Measurements from ENCODE around the gene NEUROD1. TPM values are rescaled to one million over a fixed set of nuclear protein-coding genes. Genes with fewer than 3 reads are reported as not detected.

The NEUROD1 gene
- total RNA-seq, 1 experiment from 2014 or later, result not detected

DNA sequence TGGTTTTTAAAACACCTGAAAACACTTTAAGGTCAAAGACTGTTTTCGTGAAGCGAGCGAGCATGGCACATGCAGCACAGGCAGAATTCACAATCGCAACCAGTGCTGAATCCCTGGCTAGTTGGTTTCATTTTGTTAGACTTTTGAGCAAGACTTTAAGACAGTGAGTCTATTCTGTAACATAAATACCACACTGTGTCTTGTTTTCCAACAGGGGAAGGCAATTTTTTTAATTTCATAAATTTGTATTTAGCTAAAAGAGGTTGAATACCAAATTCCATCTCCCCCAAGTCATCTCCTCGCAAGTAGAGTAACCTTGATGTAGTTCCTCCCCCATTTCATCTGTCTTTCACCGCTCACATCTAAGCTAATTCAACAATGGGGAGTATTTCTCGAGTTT lies 24.8 kb downstream of the NEUROD1 start:
- BruUV-seq (replicated peaks), result no TSS peak
- peak overlapping the region; percentile 88 for H3K4me3 Mint-ChIP-seq (ENCODE audit: low read depth, unreplicated experiment)
- CTCF ChIA-PET, result no interaction called here

DNA sequence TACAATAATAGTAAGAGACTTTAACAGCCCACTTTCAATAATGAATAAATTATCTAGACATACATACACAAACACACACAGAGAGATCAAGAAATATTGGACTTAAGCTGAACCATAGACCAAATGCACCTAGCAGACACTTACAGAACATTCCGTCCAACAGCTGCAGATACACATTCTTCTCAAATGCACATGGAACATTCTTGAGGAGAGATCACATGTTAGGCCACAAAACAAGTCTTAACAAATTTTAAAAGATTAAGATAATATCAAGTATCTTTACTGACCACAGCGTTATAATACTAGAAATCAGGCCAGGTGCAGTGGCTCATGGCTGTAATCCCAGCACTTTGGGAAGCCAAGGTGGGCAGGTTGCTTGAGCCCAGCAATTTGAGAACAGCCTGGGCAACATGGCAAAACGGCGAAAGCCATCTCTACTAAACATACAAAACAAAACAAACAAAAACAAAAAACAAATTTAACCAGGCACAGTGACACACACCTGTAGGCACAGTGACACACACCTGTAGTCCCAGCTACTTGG lies 30.8 kb downstream of the NEUROD1 start:
- TF ChIP-seq, protein P1, sequence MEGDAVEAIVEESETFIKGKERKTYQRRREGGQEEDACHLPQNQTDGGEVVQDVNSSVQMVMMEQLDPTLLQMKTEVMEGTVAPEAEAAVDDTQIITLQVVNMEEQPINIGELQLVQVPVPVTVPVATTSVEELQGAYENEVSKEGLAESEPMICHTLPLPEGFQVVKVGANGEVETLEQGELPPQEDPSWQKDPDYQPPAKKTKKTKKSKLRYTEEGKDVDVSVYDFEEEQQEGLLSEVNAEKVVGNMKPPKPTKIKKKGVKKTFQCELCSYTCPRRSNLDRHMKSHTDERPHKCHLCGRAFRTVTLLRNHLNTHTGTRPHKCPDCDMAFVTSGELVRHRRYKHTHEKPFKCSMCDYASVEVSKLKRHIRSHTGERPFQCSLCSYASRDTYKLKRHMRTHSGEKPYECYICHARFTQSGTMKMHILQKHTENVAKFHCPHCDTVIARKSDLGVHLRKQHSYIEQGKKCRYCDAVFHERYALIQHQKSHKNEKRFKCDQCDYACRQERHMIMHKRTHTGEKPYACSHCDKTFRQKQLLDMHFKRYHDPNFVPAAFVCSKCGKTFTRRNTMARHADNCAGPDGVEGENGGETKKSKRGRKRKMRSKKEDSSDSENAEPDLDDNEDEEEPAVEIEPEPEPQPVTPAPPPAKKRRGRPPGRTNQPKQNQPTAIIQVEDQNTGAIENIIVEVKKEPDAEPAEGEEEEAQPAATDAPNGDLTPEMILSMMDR (IDR thresholded peaks at IDR 0.05; ENCODE audit: unreplicated experiment), result no peak
- intact Hi-C loops (cut with micrococcal nuclease; ENCODE audit: unreplicated experiment), result no loop called here
- BruUV-seq (replicated peaks), result no TSS peak
- H3K27me3 Mint-ChIP-seq (ENCODE audit: unreplicated experiment), result no peaks in the 10 kb centered on the region
- H3K36me3 Mint-ChIP-seq (ENCODE audit: insufficient read depth, unreplicated experiment), result no peaks in the 10 kb centered on the region
- H3K27ac Mint-ChIP-seq (ENCODE audit: unreplicated experiment), result no peak overlapping the region
- no peak overlapping the region for H3K4me3 Mint-ChIP-seq (ENCODE audit: low read depth, unreplicated experiment)
- CTCF ChIA-PET, result no interaction called here
- H3K4me1 Mint-ChIP-seq (ENCODE audit: low read depth, unreplicated experiment), result peaks cover 8% of the 10 kb centered on the region
- no peak for DNase-seq
- no peaks in the 10 kb centered on the region for H3K9me3 Mint-ChIP-seq (ENCODE audit: low read depth, unreplicated experiment)

More for the DNA sequence above, 24.8 kb downstream of the NEUROD1 start:
- H3K4me1 Mint-ChIP-seq (ENCODE audit: low read depth, unreplicated experiment), result peaks cover 7% of the 10 kb centered on the region
- no peaks in the 10 kb centered on the region for H3K9me3 Mint-ChIP-seq (ENCODE audit: low read depth, unreplicated experiment)
- H3K27ac Mint-ChIP-seq (ENCODE audit: unreplicated experiment), result no peak overlapping the region
- TF ChIP-seq, protein P1 (IDR thresholded peaks at IDR 0.05; ENCODE audit: unreplicated experiment), result no peak
- H3K27me3 Mint-ChIP-seq (ENCODE audit: unreplicated experiment), result no peaks in the 10 kb centered on the region
- peaks cover 14% of the 10 kb centered on the region for H3K36me3 Mint-ChIP-seq (ENCODE audit: insufficient read depth, unreplicated experiment)
- DNase-seq, result no peak
- intact Hi-C loops (cut with micrococcal nuclease; ENCODE audit: unreplicated experiment), result loop anchor here (5.0 kb wide), 1 partner anchor 33 kb away; no protein-coding TSS in a partner anchor

DNA sequence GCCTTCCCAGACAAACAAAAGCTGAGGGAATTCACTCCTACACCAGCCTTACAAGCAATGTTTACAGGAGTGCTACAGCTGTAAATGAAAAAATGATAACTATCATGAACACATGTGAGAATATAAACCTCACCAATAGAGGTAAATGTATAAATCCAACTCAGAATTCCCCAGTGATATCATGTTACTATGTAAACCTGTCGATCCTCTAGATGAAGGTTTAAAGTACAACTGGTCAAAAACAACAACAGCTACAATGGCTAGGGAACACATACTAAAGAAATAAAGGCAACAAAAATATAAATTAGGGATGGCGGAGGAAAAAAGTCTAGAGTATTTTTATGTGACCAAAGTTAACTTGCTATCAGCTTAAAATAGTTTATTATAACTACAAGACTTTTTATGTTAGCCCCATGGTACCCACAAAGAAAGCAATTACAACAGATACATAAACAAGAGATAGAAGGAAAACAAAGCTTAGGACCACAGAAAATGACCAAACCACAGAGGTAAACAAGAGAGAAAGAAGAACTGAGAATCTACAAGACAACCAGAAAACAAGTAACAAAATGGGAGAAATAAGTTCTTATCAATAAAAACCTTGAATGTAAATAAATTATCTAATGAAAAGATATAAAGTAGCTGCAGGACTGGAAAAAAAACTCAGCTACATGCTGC lies 31.7 kb downstream of the NEUROD1 start:
- CTCF ChIA-PET, result no interaction called here
- Mint-ChIP-seq H3K27me3 (ENCODE audit: unreplicated experiment) (no peaks in the 10 kb centered on the region), H3K27ac (ENCODE audit: unreplicated experiment) (no peak overlapping the region)

DNA sequence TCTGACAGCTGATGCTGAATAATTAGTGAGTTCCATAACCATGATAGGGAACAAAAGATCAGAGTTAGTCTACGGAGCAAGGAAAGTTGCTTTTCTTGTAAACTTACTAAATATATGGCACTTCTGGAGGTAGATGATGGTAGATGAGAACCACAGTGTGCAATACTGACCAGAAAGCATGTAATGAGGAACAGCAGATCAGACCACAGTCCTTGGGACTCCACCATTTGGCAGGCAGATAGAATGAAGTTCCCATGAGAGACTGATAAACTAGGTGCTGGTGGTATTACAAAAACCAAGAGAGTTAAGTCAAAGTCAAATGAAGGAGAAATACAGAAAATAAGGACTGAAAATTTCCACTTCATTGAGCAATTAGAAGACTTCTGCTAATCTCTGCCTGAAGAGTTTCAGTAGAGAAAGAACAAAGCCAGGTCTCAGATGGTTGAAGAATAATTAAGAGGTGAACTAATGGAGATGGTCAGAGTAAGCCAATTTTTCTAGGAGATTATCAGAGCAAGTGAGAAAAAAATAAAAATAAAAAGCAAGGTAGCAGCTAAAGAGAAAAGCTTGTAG lies 33.8 kb downstream of the NEUROD1 start:
- H3K27me3 Mint-ChIP-seq (ENCODE audit: unreplicated experiment), result no peaks in the 10 kb centered on the region
- intact Hi-C loops (cut with micrococcal nuclease; ENCODE audit: unreplicated experiment), result no loop called here

More for the DNA sequence above, 31.7 kb downstream of the NEUROD1 start:
- DNase-seq, result no peak
- BruUV-seq (replicated peaks), result no TSS peak
- Mint-ChIP-seq H3K4me3 (ENCODE audit: low read depth, unreplicated experiment) (no peak overlapping the region), H3K36me3 (ENCODE audit: insufficient read depth, unreplicated experiment) (no peaks in the 10 kb centered on the region), H3K4me1 (ENCODE audit: low read depth, unreplicated experiment) (peaks cover 8% of the 10 kb centered on the region), H3K9me3 (ENCODE audit: low read depth, unreplicated experiment) (no peaks in the 10 kb centered on the region)
- TF ChIP-seq, protein P1 (IDR thresholded peaks at IDR 0.05; ENCODE audit: unreplicated experiment), result no peak
- intact Hi-C loops (cut with micrococcal nuclease; ENCODE audit: unreplicated experiment), result no loop called here

More for the DNA sequence above, 33.8 kb downstream of the NEUROD1 start:
- TF ChIP-seq, protein P1 (IDR thresholded peaks at IDR 0.05; ENCODE audit: unreplicated experiment), result no peak
- DNase-seq, result no peak
- CTCF ChIA-PET, result no interaction called here
- H3K4me1 Mint-ChIP-seq (ENCODE audit: low read depth, unreplicated experiment), result peaks cover 8% of the 10 kb centered on the region
- no peak overlapping the region for H3K4me3 Mint-ChIP-seq (ENCODE audit: low read depth, unreplicated experiment)
- no peaks in the 10 kb centered on the region for H3K36me3 Mint-ChIP-seq (ENCODE audit: insufficient read depth, unreplicated experiment)
- no TSS peak for BruUV-seq (replicated peaks)
- no peak overlapping the region for H3K27ac Mint-ChIP-seq (ENCODE audit: unreplicated experiment)
- no peaks in the 10 kb centered on the region for H3K9me3 Mint-ChIP-seq (ENCODE audit: low read depth, unreplicated experiment)

Data from Calu3 (cell line).